Inferior parietal cortex (tissue), 1 donor: Measurements from ENCODE around the gene HMGCS2.

Experiments
- DNase-seq: peaks from one replicate; pipeline ENCODE4 v3.0.0-alpha.2; 2016; ENCODE audit errors: extremely low spot score

HMGCS2 gene

GRCh38 chr1:119762953-119763352 is 5.8 kb downstream of the HMGCS2 start:
- DNase-seq: no peak

GRCh38 chr1:119762409-119762808 is 6.3 kb downstream of the HMGCS2 start:
- DNase-seq: no peak

GRCh38 chr1:119758584-119758983 is 10.1 kb downstream of the HMGCS2 start:
- no peak for DNase-seq

GRCh38 chr1:119752592-119752991 is 16.1 kb downstream of the HMGCS2 start:
- no peak for DNase-seq

DNA sequence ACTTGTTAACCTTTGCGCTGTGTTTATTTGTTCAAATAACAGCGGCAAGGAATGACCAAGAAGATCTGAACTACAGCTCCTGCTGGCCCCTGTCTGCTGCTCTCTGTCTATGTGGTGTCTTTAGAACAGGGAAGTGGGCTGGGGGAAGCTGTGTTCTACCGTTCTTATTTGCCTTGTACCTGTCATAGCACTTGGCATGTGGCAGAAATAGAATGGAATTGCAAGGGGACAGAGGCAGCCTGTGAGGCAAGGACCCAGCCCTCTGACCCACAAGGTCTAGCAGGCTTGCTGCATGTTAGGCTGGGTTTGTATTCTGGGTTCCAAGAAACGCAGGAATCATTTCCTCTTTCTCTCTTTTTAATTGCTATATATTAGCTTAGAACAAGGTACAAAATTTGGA is 20.7 kb downstream of the HMGCS2 start:
- no peak for DNase-seq

DNA sequence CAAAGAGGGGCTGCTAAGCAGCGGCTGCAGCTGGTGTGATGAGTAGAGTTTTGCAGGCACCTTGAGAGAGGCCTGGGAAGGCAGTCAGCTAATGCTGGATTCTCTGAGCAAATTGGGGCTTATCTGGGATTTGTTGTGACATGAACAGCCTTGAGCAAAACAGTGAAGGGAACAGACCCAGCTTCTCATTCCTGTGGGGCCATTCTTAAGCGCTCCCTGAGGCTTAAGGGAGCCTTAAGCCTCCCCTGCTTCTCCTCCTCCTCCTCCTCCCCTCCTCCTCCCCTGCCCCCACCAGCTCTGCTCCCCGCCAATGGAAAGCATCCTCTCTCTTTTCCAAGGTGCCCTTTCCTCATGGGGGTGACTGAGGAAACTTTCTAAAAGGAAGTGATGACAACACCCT is 21.3 kb downstream of the HMGCS2 start:
- no peak for DNase-seq

DNA sequence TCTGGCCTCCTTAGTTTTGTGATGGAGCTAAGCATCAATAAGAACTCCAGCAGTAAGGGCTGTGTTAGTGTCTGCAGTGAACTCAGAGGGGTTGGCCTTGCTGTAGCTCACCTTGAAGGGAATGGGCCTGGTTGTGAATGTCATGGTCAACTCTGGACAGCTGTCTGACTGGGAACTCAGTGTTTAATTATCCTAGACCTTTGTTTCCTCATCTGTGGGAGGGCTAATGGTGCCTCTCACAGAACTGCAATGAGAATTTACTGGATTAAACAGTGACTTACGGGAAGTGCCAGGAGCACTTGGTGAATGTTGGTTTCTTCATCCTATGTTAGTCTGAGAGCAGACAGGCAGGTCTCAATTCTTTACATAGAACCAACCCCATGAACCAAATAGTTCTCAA is 23.7 kb downstream of the HMGCS2 start:
- no peak for DNase-seq

- DNase-seq: no peak
These were observed 24.1 kb downstream of the HMGCS2 start for GRCh38 chr1:119744598-119744942.

- DNase-seq: peak; percentile 92
These were observed 24.7 kb downstream of the HMGCS2 start for GRCh38 chr1:119743776-119744597.

DNA sequence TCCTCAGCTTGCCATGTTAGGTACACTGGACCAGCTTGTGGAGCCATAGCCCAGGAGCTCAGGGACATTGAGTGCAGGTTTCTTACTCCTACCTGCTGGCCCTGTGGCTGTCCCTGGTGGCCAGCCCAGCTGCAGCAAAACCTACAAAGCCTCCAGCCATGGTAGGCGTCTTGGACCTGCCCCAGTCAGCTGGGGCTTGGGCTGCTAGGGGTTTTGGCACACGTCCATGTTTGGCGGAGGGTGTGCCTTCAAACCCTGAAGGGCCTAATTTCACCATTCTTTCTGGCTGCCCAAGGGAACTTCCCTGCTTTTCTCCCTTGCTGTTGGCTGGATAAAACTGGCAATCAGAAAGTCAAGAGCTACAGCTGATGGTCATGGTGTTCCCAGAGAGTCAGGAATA is 25.4 kb downstream of the HMGCS2 start:
- no peak for DNase-seq

GRCh38 chr1:119742677-119743076 is 26.0 kb downstream of the HMGCS2 start:
- DNase-seq: no peak

DNA sequence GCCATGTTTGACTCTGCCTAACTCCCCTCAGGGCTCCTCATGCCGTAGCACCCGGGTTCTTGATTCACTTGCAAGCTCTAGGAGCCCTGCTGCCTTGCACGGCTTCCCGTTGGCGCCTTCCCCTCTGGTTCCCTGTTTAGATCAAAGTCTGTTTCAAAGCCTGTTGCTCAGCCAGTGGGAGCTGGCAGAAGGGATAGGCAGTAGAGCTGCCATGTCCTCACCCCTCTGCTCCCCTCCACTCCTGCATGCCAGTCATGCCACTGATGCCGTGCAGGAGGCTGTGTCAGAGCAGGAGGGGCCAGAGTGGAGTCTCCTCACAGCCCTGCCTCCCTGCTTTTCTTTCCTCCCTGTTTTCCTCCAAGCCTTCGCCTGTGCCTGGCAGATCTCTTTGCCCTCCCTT is 26.5 kb downstream of the HMGCS2 start:
- no peak for DNase-seq

DNA sequence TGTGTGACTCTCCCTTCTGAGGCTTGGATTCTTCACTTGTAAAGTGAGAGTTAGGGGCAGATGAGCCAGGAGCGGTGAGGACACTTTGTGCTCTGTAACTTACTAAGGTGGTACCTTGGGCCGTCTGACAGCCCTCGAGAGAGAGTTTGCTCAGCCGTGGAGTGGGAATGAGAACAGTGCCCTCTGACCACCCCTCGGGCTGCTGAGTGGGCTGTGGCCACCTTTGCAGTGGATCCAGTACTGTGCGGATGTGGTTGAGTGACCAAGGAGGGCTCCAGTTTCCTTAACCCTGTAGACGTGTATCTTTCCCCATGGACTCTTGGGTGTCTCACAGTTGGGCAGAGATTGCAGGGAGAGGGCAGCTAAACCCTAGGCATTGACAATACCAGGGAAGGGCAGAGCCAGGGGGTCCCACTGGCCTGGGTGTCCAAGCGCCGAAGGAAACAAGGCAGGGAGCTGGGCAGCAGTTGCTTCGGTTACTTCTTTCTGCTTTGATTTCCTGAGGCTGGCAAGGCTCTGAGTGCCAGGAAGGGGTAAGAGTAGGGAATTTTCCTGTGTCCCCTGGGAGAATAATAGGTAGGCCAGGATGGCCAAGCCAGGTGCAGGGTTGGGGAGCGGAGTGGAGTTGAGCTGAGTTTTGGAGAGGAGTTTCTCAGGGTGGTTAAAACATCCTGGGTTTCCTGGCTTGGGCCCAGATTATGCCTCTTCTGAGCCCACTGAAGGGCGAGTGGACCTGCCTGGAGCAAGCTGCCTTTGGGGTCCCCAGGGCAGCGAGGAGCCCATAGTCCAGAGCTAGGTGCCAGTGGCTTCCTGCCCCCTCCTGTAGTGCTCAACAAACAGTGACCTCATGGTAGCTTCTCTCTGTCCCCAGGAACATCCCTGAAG is 27.6 kb downstream of the HMGCS2 start:
- no peak for DNase-seq

DNA sequence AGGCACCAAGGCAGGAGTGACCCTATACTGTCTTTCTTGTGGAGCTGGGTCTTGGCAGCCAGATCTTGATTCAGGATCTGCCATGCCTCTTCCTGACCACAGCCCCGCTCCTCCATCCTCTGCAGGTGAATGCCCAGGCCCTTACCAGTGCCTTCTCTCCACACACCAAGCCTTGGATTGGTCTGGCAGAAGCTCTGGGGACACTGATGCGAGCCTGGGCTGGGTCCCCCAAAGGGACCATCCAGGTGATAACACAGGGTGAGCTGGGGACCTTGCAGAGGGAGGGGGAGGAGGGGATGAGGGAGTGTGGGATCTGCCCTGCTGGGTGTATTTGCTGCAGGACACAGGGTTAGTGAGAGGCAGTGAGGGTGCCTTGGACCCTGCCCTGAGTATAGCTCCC is 28.4 kb downstream of the HMGCS2 start:
- no peak for DNase-seq

GRCh38 chr1:119739150-119739549 is 29.6 kb downstream of the HMGCS2 start:
- no peak for DNase-seq

DNA sequence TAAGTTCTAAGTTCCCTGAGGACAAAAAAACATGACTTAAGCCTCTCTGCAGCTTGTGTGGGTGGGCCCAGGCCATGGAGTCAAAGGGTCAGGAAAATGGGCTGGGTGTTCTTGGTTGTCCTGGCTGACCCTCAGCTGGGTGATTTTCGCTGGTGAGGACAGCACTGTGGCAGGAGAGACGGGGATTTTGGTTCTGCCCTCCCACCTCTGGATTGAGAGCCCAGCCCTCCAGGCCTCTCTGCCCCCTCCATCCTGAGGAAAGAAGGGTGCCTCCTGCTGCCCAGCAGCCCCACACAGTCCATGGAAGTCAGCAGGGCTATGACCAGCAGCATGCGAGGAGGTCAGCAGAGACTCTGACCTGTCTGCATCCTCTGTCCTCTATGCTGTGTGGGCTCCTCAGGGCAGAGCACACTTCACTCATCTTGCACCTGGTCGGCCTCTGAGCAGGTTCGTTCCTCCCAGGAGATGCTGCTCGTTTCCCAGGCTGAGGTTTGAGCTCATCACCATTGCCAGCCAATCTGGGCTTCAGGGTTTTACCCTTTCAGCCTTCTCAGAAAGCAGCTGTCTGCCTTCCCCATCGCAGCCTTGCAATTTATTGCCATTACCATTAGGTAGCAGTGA is 30.5 kb downstream of the HMGCS2 start:
- DNase-seq: no peak

- DNase-seq: peak; percentile 67
These were observed 31.5 kb downstream of the HMGCS2 start for GRCh38 chr1:119737040-119737682.

DNA sequence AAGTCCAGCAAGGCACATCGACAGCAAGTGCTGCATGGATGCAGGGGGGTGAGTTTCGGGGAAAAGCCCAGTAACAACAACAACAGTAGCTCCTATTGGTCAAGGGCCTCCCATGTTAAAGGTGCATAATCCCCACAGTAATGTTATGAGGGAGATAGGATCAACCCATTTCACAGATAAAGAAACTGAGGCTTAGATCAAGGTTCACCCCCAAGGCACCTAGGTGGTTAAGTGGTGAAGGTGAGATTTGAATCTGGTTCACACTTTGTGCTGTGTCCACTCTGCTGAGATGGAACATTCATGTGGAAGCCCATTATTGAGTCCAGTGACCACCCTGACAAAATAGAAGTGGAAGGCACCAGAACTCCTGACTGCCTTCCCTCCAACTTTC is 32.1 kb downstream of the HMGCS2 start:
- no peak for DNase-seq

GRCh38 chr1:119735217-119735616 is 33.5 kb downstream of the HMGCS2 start:
- DNase-seq: no peak

- no peak for DNase-seq
These were observed 35.0 kb downstream of the HMGCS2 start for GRCh38 chr1:119733754-119734153.

DNA sequence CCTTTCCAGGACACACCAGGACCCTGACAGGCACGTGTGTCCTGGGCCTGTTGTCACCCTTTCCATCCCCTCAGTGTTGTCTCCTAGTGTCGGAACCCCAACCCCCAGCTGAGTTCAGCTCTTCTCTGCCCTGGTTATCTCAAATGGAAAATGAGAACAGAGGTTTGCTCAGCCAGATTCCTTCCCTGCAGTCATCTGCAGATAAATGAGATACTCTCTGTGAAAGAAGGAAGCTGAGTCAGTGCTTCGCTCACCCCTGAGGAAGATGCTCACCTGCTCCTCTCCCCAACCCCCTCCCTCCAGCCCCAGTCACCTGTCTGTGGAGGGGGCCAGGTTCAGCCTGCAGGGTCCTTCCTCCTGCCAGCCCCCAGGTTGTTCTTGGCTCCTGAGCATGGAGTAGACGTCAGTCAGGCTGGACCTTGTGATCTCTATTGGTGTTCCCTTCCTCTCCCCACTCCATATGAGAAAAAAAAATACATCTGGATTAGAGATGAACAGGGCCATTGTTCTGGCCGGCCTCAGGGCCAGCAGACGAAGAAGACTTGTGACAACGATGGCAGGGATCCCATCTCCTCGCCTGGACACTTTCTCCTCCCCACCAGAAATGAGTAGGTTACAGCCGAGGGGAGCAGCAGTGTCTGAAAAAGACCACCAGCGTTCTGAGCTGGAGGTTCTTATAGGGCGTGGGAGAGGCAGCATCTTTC is 36.1 kb downstream of the HMGCS2 start:
- no peak for DNase-seq
